ENCODE results near the gene HPCA.

Gene HPCA

GRCh38 chr1:32867151-32867550 lies 19.1 kb upstream of the HPCA start:
- H3K36me3 Mint-ChIP-seq (ENCODE audit: low read depth) = peaks cover 19% of the 10 kb centered on the region
- H3K27ac Mint-ChIP-seq = no peak overlapping the region
- H3K27me3 Mint-ChIP-seq (ENCODE audit: low read depth) = peaks cover 25% of the 10 kb centered on the region
- no peaks in the 10 kb centered on the region for H3K9me3 Mint-ChIP-seq
- no peak for DNase-seq (ENCODE audit: low spot score)
- peaks cover 10% of the 10 kb centered on the region for H3K4me1 Mint-ChIP-seq (ENCODE audit: low read depth)
- no peak overlapping the region for H3K4me3 Mint-ChIP-seq

GRCh38 chr1:32867671-32868070 lies 18.6 kb upstream of the HPCA start:
- H3K4me1 Mint-ChIP-seq (ENCODE audit: low read depth) = peaks cover 11% of the 10 kb centered on the region

GRCh38 chr1:32868085-32868484 lies 18.2 kb upstream of the HPCA start:
- Mint-ChIP-seq H3K27me3 (ENCODE audit: low read depth) (peaks cover 32% of the 10 kb centered on the region), H3K4me1 (ENCODE audit: low read depth) (peaks cover 12% of the 10 kb centered on the region), H3K4me3 (no peak overlapping the region), H3K27ac (no peak overlapping the region), H3K9me3 (no peaks in the 10 kb centered on the region), H3K36me3 (ENCODE audit: low read depth) (peaks cover 13% of the 10 kb centered on the region)
- DNase-seq (ENCODE audit: low spot score) = no peak

More at GRCh38 chr1:32867671-32868070, 18.6 kb upstream of the HPCA start:
- H3K27me3 Mint-ChIP-seq (ENCODE audit: low read depth) = peaks cover 29% of the 10 kb centered on the region
- peaks cover 16% of the 10 kb centered on the region for H3K36me3 Mint-ChIP-seq (ENCODE audit: low read depth)
- no peak overlapping the region for H3K27ac Mint-ChIP-seq
- no peaks in the 10 kb centered on the region for H3K9me3 Mint-ChIP-seq
- no peak for DNase-seq (ENCODE audit: low spot score)
- H3K4me3 Mint-ChIP-seq = no peak overlapping the region

GRCh38 chr1:32868806-32869455 lies 17.4 kb upstream of the HPCA start:
- no peaks in the 10 kb centered on the region for H3K9me3 Mint-ChIP-seq
- H3K4me1 Mint-ChIP-seq (ENCODE audit: low read depth) = peaks cover 12% of the 10 kb centered on the region
- peaks cover 32% of the 10 kb centered on the region for H3K27me3 Mint-ChIP-seq (ENCODE audit: low read depth)
- H3K4me3 Mint-ChIP-seq = peak overlapping the region; percentile 19
- no peak overlapping the region for H3K27ac Mint-ChIP-seq
- H3K36me3 Mint-ChIP-seq (ENCODE audit: low read depth) = peaks cover 10% of the 10 kb centered on the region
- no peak for DNase-seq (ENCODE audit: low spot score)

GRCh38 chr1:32869923-32870614 lies 16.2 kb upstream of the HPCA start:
- peaks cover 36% of the 10 kb centered on the region for H3K27me3 Mint-ChIP-seq (ENCODE audit: low read depth)

GRCh38 chr1:32870615-32871363 lies 15.5 kb upstream of the HPCA start, which contains the start of gene FNDC5:
Gene FNDC5 (minus strand): TSS chr1:32870912.
- no peaks in the 10 kb centered on the region for H3K9me3 Mint-ChIP-seq
- DNase-seq (ENCODE audit: low spot score) = no peak
- peaks cover 12% of the 10 kb centered on the region for H3K4me1 Mint-ChIP-seq (ENCODE audit: low read depth)
- peak within 1 kb of the TSS; percentile 70 for H3K4me3 Mint-ChIP-seq
- H3K27me3 Mint-ChIP-seq (ENCODE audit: low read depth) = peaks cover 43% of the 10 kb centered on the region
- H3K27ac Mint-ChIP-seq = no peak within 1 kb of the TSS
- peaks cover 6% of the 10 kb centered on the region for H3K36me3 Mint-ChIP-seq (ENCODE audit: low read depth)

More at GRCh38 chr1:32869923-32870614, 16.2 kb upstream of the HPCA start:
- peaks cover 12% of the 10 kb centered on the region for H3K4me1 Mint-ChIP-seq (ENCODE audit: low read depth)
- peak overlapping the region; percentile 70 for H3K4me3 Mint-ChIP-seq
- DNase-seq (ENCODE audit: low spot score) = no peak
- no peak overlapping the region for H3K27ac Mint-ChIP-seq
- H3K9me3 Mint-ChIP-seq = no peaks in the 10 kb centered on the region
- H3K36me3 Mint-ChIP-seq (ENCODE audit: low read depth) = peaks cover 6% of the 10 kb centered on the region

GRCh38 chr1:32871364-32872191 lies 14.7 kb upstream of the HPCA start:
- DNase-seq (ENCODE audit: low spot score) = no peak
- Mint-ChIP-seq H3K4me3 (peak overlapping the region; percentile 37), H3K27me3 (ENCODE audit: low read depth) (peaks cover 44% of the 10 kb centered on the region), H3K36me3 (ENCODE audit: low read depth) (peaks cover 5% of the 10 kb centered on the region), H3K27ac (no peak overlapping the region), H3K4me1 (ENCODE audit: low read depth) (peaks cover 12% of the 10 kb centered on the region), H3K9me3 (no peaks in the 10 kb centered on the region)

- Mint-ChIP-seq H3K9me3 (no peaks in the 10 kb centered on the region), H3K27me3 (ENCODE audit: low read depth) (peaks cover 44% of the 10 kb centered on the region), H3K4me1 (ENCODE audit: low read depth) (peaks cover 12% of the 10 kb centered on the region), H3K36me3 (ENCODE audit: low read depth) (peaks cover 5% of the 10 kb centered on the region), H3K4me3 (no peak overlapping the region), H3K27ac (no peak overlapping the region)
- no peak for DNase-seq (ENCODE audit: low spot score)
Observed at GRCh38 chr1:32872192-32872460, 14.2 kb upstream of the HPCA start.

- Mint-ChIP-seq H3K4me1 (ENCODE audit: low read depth) (peaks cover 12% of the 10 kb centered on the region), H3K4me3 (no peak overlapping the region), H3K9me3 (no peaks in the 10 kb centered on the region), H3K27me3 (ENCODE audit: low read depth) (peaks cover 44% of the 10 kb centered on the region), H3K36me3 (ENCODE audit: low read depth) (peaks cover 5% of the 10 kb centered on the region), H3K27ac (no peak overlapping the region)
- DNase-seq (ENCODE audit: low spot score) = no peak
Observed at GRCh38 chr1:32873484-32873883, 12.8 kb upstream of the HPCA start.

GRCh38 chr1:32874860-32875752 lies 11.2 kb upstream of the HPCA start:
- H3K36me3 Mint-ChIP-seq (ENCODE audit: low read depth) = no peaks in the 10 kb centered on the region
- H3K27ac Mint-ChIP-seq = no peak overlapping the region
- H3K4me1 Mint-ChIP-seq (ENCODE audit: low read depth) = peaks cover 10% of the 10 kb centered on the region
- no peak for DNase-seq (ENCODE audit: low spot score)
- H3K27me3 Mint-ChIP-seq (ENCODE audit: low read depth) = peaks cover 33% of the 10 kb centered on the region
- H3K4me3 Mint-ChIP-seq = no peak overlapping the region
- no peaks in the 10 kb centered on the region for H3K9me3 Mint-ChIP-seq

GRCh38 chr1:32876341-32877210 lies 9.7 kb upstream of the HPCA start:
- peaks cover 29% of the 10 kb centered on the region for H3K27me3 Mint-ChIP-seq (ENCODE audit: low read depth)
- DNase-seq (ENCODE audit: low spot score) = peak; percentile 60
- no peaks in the 10 kb centered on the region for H3K9me3 Mint-ChIP-seq
- H3K36me3 Mint-ChIP-seq (ENCODE audit: low read depth) = no peaks in the 10 kb centered on the region
- H3K4me1 Mint-ChIP-seq (ENCODE audit: low read depth) = peaks cover 3% of the 10 kb centered on the region
- H3K27ac Mint-ChIP-seq = no peak overlapping the region
- no peak overlapping the region for H3K4me3 Mint-ChIP-seq

All from T-helper 2 cell treated with Interferon-gamma antibody and Interleukin-4, amounts not matched to agents 5 μg/mL and 100 μg/mL, for 36 hours (primary cell).